ENCODE data around the gene CXCL12.

The CXCL12 gene

GRCh38 chr10:44358080-44358771 lies 26.7 kb downstream of the CXCL12 start:
- TF ChIP-seq CTCF (conservative IDR thresholded peaks at IDR 0.05) (no peak), ZFX (IDR thresholded peaks at IDR 0.05) (peak; percentile 29; the same call in 1 of the 2 replicates)
- H3K27ac ChIP-seq: peak overlapping the region; percentile 54

GRCh38 chr10:44357023-44357540 lies 27.8 kb downstream of the CXCL12 start:
- H3K27ac ChIP-seq: no peak overlapping the region
- TF ChIP-seq ZFX (IDR thresholded peaks at IDR 0.05) (no peak), CTCF (conservative IDR thresholded peaks at IDR 0.05) (no peak)

GRCh38 chr10:44356139-44357022 lies 28.5 kb downstream of the CXCL12 start:
- TF ChIP-seq ZFX (IDR thresholded peaks at IDR 0.05) (no peak), CTCF (conservative IDR thresholded peaks at IDR 0.05) (no peak)

GRCh38 chr10:44355630-44356029 lies 29.3 kb downstream of the CXCL12 start:
- no peak overlapping the region for H3K27ac ChIP-seq
- TF ChIP-seq CTCF (conservative IDR thresholded peaks at IDR 0.05): no peak
- TF ChIP-seq ZFX (IDR thresholded peaks at IDR 0.05): no peak

More at GRCh38 chr10:44356139-44357022, 28.5 kb downstream of the CXCL12 start:
- no peak overlapping the region for H3K27ac ChIP-seq

- H3K27ac ChIP-seq: no peak overlapping the region
- TF ChIP-seq ZFX (IDR thresholded peaks at IDR 0.05): no peak
- TF ChIP-seq CTCF (conservative IDR thresholded peaks at IDR 0.05): no peak
Observed at GRCh38 chr10:44354771-44355170, 30.1 kb downstream of the CXCL12 start.

GRCh38 chr10:44353721-44354120 lies 31.2 kb downstream of the CXCL12 start:
- TF ChIP-seq ZFX (IDR thresholded peaks at IDR 0.05) (no peak), CTCF (conservative IDR thresholded peaks at IDR 0.05) (no peak)
- no peak overlapping the region for H3K27ac ChIP-seq

GRCh38 chr10:44353128-44353390 lies 31.8 kb downstream of the CXCL12 start:
- no peak overlapping the region for H3K27ac ChIP-seq
- TF ChIP-seq ZFX (IDR thresholded peaks at IDR 0.05) (no peak), CTCF (conservative IDR thresholded peaks at IDR 0.05) (no peak)
